GM12874 (cell line): Measurements from ENCODE around the gene PPP1R13L.

Experiments used
- TF ChIP-seq, protein P1 (sequence below): IDR thresholded peaks from 2 replicates; pipeline ENCODE4 v1.5.1; 2011; ENCODE audit warnings: low read depth, mild to moderate bottlenecking, control low read depth, low read length, moderate library complexity; ENCODE audit not compliant: insufficient read depth

PPP1R13L gene

GRCh38 chr19:45419396-45419795 lies 14.5 kb upstream of the PPP1R13L start:
- TF ChIP-seq, protein P1, sequence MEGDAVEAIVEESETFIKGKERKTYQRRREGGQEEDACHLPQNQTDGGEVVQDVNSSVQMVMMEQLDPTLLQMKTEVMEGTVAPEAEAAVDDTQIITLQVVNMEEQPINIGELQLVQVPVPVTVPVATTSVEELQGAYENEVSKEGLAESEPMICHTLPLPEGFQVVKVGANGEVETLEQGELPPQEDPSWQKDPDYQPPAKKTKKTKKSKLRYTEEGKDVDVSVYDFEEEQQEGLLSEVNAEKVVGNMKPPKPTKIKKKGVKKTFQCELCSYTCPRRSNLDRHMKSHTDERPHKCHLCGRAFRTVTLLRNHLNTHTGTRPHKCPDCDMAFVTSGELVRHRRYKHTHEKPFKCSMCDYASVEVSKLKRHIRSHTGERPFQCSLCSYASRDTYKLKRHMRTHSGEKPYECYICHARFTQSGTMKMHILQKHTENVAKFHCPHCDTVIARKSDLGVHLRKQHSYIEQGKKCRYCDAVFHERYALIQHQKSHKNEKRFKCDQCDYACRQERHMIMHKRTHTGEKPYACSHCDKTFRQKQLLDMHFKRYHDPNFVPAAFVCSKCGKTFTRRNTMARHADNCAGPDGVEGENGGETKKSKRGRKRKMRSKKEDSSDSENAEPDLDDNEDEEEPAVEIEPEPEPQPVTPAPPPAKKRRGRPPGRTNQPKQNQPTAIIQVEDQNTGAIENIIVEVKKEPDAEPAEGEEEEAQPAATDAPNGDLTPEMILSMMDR: no peak

- TF ChIP-seq, protein P1: no peak
These were observed 13.9 kb upstream of the PPP1R13L start for GRCh38 chr19:45418802-45419201.

GRCh38 chr19:45417151-45417550 lies 12.3 kb upstream of the PPP1R13L start:
- TF ChIP-seq, protein P1: no peak

DNA sequence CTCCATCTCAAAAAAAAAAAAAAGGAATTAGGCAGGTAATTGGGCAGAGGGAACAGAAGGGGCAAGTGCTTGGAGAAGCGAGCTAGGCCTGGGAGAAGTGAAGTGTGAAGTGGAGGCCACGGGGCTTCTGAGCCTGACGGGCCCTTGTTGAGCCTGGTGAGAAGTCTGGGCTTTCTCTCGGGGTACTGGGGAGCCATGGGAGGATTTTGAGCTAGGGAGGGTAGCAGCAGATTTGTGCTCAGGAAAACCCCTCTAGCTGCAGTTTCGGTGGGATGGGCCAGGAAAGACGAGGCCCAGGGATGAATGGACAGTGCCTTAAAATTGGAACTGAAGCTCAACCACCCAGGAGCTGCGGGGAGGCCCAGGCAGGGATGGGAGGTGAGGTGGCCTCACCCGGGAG lies 9.6 kb upstream of the PPP1R13L start:
- TF ChIP-seq, protein P1: no peak

GRCh38 chr19:45413497-45413896 lies 8.6 kb upstream of the PPP1R13L start:
- TF ChIP-seq, protein P1: no peak

- TF ChIP-seq, protein P1: no peak
These were observed 4.7 kb upstream of the PPP1R13L start for GRCh38 chr19:45409557-45409920.

DNA sequence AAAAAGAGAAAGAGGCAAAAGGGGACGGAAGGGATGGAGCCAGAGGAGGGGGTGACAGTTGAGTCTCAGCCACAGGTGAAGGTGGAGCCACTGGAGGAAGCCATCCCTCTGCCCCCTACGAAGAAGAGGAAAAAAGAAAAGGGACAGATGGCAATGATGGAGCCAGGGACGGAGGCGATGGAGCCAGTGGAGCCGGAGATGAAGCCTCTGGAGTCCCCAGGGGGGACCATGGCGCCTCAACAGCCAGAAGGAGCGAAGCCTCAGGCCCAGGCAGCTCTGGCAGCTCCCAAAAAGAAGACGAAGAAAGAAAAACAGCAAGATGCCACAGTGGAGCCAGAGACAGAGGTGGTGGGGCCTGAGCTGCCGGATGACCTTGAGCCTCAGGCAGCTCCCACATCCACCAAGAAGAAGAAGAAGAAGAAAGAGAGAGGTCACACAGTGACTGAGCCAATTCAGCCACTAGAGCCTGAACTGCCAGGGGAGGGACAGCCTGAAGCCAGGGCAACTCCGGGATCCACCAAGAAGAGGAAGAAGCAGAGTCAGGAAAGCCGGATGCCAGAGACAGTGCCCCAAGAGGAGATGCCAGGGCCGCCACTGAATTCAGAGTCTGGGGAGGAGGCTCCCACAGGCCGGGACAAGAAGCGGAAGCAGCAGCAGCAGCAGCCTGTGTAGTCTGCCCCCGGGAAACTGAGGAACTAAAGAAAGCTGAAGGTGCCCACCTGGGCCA lies 4.1 kb upstream of the PPP1R13L start:
- TF ChIP-seq, protein P1: no peak
